SK-N-SH treated with all-trans-retinoic acid at 6 μM for 48 hours (cell line): Measurements from ENCODE around the gene SPG11.

ENCODE experiments used
- ATAC-seq: fragments of 200-7000 bp; cut with Tn5 transposase; 3 replicates; pipeline ENCODE4 v1.9.1; 2020; ENCODE audit warnings: mild to moderate bottlenecking, moderate library complexity
- ARNTL ChIP-seq: fragments of 450-650 bp; formaldehyde crosslinking; IDR thresholded peaks from 2 replicates; pipeline ENCODE4 v1.5.0; 2020; ENCODE audit warnings: low read depth, mild to moderate bottlenecking, moderate library complexity, borderline replicate concordance
- BACH2 ChIP-seq: fragments of 250-450 bp; sonication (Bioruptor Pico); IDR thresholded peaks from 2 replicates; pipeline ENCODE4 v1.9.0; 2021; ENCODE audit warnings: mild to moderate bottlenecking, borderline replicate concordance
- CSDC2 ChIP-seq: fragments of 250-450 bp; sonication (Bioruptor Pico); IDR thresholded peaks from 2 replicates; pipeline ENCODE4 v1.5.0; 2020; ENCODE audit warnings: mild to moderate bottlenecking, moderate library complexity
- ESRRG ChIP-seq: fragments of 250-450 bp; sonication (Bioruptor Pico); IDR thresholded peaks from 2 replicates; pipeline ENCODE4 v1.6.1; 2021; ENCODE audit warnings: mild to moderate bottlenecking
- GLIS3 ChIP-seq: fragments of 250-450 bp; sonication (Bioruptor Pico); IDR thresholded peaks from 2 replicates; pipeline ENCODE4 v1.5.0; 2020; ENCODE audit warnings: mild to moderate bottlenecking, moderate library complexity
- ISL1 ChIP-seq: fragments of 250-450 bp; sonication (Bioruptor Pico); IDR thresholded peaks from 2 replicates; pipeline ENCODE4 v2.1.2; 2022; ENCODE audit warnings: mild to moderate bottlenecking, moderate library complexity
- OSR1 ChIP-seq: fragments of 250-450 bp; sonication (Bioruptor Pico); IDR thresholded peaks from 2 replicates; pipeline ENCODE4 v1.8.0; 2022; ENCODE audit warnings: moderate library complexity, mild to moderate bottlenecking, inconsistent platforms
- PPARA ChIP-seq: fragments of 250-450 bp; sonication (Bioruptor Pico); IDR thresholded peaks from 2 replicates; pipeline ENCODE4 v1.5.0; 2020; ENCODE audit warnings: mild to moderate bottlenecking, borderline replicate concordance
- RARB ChIP-seq: fragments of 250-450 bp; sonication (Bioruptor Pico); IDR thresholded peaks from 2 replicates; pipeline ENCODE4 v1.8.0; 2021; ENCODE audit warnings: mild to moderate bottlenecking, moderate library complexity
- SNAI2 ChIP-seq: fragments of 250-450 bp; sonication (Bioruptor Pico); IDR thresholded peaks from 2 replicates; pipeline ENCODE4 v1.5.0; 2020; ENCODE audit warnings: mild to moderate bottlenecking, moderate library complexity
- TCF4 ChIP-seq: fragments of 250-450 bp; sonication (Bioruptor Pico); IDR thresholded peaks from 2 replicates; pipeline ENCODE4 v1.8.0; 2021; ENCODE audit warnings: mild to moderate bottlenecking, moderate library complexity, borderline replicate concordance
- TOX ChIP-seq: fragments of 250-450 bp; sonication (Bioruptor Pico); IDR thresholded peaks from 2 replicates; pipeline ENCODE4 v1.8.0; 2021; ENCODE audit warnings: mild to moderate bottlenecking, moderate library complexity, borderline replicate concordance
- ZC3H10 ChIP-seq: fragments of 250-450 bp; sonication (Bioruptor Pico); IDR thresholded peaks from 2 replicates; pipeline ENCODE4 v1.5.1; 2021; ENCODE audit warnings: mild to moderate bottlenecking, moderate library complexity
- ZFP3 ChIP-seq: fragments of 250-450 bp; sonication (Bioruptor Pico); IDR thresholded peaks from 2 replicates; pipeline ENCODE4 v1.5.0; 2020; ENCODE audit warnings: mild to moderate bottlenecking, moderate library complexity
- ZFP30 ChIP-seq: fragments of 450-650 bp; formaldehyde crosslinking; IDR thresholded peaks from 2 replicates; pipeline ENCODE4 v1.5.0; 2022; ENCODE audit warnings: mild to moderate bottlenecking, moderate library complexity
- ZNF565 ChIP-seq: fragments of 450-650 bp; formaldehyde crosslinking; conservative IDR thresholded peaks from 2 replicates; pipeline ENCODE4 v1.5.0; 2020; ENCODE audit warnings: low read depth, mild to moderate bottlenecking, moderate library complexity
- ZNF70 ChIP-seq: fragments of 450-650 bp; formaldehyde crosslinking; IDR thresholded peaks from 2 replicates; pipeline ENCODE4 v1.5.0; 2020; ENCODE audit warnings: mild to moderate bottlenecking, moderate library complexity
- ZNF8 ChIP-seq: fragments of 450-650 bp; formaldehyde crosslinking; IDR thresholded peaks from 2 replicates; pipeline ENCODE4 v1.5.0; 2020; ENCODE audit warnings: mild to moderate bottlenecking, moderate library complexity
- TF ChIP-seq, protein P1 (sequence below): fragments of 250-450 bp; sonication (Bioruptor Pico); IDR thresholded peaks from 2 replicates; pipeline ENCODE4 v1.5.0; 2020; ENCODE audit warnings: mild to moderate bottlenecking, moderate library complexity
- TF ChIP-seq, protein P2 (sequence below): fragments of 250-450 bp; sonication (Bioruptor Pico); IDR thresholded peaks from 2 replicates; pipeline ENCODE4 v1.8.0; 2020; ENCODE audit warnings: mild to moderate bottlenecking, moderate library complexity, borderline replicate concordance
- TF ChIP-seq, protein P3 (sequence below): fragments of 250-450 bp; sonication (Bioruptor Pico); IDR thresholded peaks from 2 replicates; pipeline ENCODE4 v1.5.1; 2021; ENCODE audit warnings: mild to moderate bottlenecking, moderate library complexity
- TF ChIP-seq, protein P4 (sequence below): fragments of 250-450 bp; sonication (Bioruptor Pico); IDR thresholded peaks from 2 replicates; pipeline ENCODE4 v1.8.0; 2021; ENCODE audit warnings: low read depth, mild to moderate bottlenecking, moderate library complexity, borderline replicate concordance

Gene SPG11

DNA sequence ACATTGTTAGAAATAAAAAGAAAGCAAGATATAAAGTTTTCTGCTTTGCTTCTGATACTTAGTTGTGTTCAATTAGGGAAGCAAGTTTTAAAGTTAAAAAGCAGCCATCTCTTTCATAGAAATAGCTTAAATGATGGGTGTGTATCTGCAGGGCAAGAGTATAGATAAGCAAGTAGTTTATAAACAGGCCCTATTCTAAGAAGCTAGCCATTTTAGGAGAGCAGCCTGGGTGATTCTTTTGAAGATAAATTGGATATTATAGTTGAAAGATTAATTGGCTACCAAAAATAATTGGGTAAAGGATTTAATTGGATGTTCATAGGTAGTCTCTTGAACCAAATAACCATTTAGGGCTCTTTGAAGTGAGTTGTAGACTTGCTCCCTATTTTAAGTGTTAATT is 120.9 kb downstream of the SPG11 start:
- no peak for ATAC-seq
- no peak for TF ChIP-seq RARB
- TF ChIP-seq ZC3H10: no peak
- TF ChIP-seq ZFP3 (CRISPR knock-in tag): no peak
- no peak for TF ChIP-seq BACH2 (CRISPR knock-in tag)
- TF ChIP-seq ARNTL: no peak
- no peak for TF ChIP-seq ISL1
- TF ChIP-seq, protein P1, sequence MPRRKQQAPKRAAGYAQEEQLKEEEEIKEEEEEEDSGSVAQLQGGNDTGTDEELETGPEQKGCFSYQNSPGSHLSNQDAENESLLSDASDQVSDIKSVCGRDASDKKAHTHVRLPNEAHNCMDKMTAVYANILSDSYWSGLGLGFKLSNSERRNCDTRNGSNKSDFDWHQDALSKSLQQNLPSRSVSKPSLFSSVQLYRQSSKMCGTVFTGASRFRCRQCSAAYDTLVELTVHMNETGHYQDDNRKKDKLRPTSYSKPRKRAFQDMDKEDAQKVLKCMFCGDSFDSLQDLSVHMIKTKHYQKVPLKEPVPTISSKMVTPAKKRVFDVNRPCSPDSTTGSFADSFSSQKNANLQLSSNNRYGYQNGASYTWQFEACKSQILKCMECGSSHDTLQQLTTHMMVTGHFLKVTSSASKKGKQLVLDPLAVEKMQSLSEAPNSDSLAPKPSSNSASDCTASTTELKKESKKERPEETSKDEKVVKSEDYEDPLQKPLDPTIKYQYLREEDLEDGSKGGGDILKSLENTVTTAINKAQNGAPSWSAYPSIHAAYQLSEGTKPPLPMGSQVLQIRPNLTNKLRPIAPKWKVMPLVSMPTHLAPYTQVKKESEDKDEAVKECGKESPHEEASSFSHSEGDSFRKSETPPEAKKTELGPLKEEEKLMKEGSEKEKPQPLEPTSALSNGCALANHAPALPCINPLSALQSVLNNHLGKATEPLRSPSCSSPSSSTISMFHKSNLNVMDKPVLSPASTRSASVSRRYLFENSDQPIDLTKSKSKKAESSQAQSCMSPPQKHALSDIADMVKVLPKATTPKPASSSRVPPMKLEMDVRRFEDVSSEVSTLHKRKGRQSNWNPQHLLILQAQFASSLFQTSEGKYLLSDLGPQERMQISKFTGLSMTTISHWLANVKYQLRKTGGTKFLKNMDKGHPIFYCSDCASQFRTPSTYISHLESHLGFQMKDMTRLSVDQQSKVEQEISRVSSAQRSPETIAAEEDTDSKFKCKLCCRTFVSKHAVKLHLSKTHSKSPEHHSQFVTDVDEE (CRISPR knock-in tag): no peak
- no peak for TF ChIP-seq TOX (CRISPR knock-in tag)
- TF ChIP-seq, protein P2, sequence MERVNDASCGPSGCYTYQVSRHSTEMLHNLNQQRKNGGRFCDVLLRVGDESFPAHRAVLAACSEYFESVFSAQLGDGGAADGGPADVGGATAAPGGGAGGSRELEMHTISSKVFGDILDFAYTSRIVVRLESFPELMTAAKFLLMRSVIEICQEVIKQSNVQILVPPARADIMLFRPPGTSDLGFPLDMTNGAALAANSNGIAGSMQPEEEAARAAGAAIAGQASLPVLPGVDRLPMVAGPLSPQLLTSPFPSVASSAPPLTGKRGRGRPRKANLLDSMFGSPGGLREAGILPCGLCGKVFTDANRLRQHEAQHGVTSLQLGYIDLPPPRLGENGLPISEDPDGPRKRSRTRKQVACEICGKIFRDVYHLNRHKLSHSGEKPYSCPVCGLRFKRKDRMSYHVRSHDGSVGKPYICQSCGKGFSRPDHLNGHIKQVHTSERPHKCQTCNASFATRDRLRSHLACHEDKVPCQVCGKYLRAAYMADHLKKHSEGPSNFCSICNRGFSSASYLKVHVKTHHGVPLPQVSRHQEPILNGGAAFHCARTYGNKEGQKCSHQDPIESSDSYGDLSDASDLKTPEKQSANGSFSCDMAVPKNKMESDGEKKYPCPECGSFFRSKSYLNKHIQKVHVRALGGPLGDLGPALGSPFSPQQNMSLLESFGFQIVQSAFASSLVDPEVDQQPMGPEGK: no peak
- no peak for TF ChIP-seq GLIS3 (CRISPR knock-in tag)
- TF ChIP-seq, protein P3, sequence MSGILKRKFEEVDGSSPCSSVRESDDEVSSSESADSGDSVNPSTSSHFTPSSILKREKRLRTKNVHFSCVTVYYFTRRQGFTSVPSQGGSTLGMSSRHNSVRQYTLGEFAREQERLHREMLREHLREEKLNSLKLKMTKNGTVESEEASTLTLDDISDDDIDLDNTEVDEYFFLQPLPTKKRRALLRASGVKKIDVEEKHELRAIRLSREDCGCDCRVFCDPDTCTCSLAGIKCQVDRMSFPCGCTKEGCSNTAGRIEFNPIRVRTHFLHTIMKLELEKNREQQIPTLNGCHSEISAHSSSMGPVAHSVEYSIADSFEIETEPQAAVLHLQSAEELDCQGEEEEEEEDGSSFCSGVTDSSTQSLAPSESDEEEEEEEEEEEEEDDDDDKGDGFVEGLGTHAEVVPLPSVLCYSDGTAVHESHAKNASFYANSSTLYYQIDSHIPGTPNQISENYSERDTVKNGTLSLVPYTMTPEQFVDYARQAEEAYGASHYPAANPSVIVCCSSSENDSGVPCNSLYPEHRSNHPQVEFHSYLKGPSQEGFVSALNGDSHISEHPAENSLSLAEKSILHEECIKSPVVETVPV (CRISPR knock-in tag): no peak
- TF ChIP-seq PPARA (CRISPR knock-in tag): no peak
- TF ChIP-seq ZFP30 (CRISPR knock-in tag): no peak
- TF ChIP-seq ZNF8 (CRISPR knock-in tag): no peak
- TF ChIP-seq ZNF565 (CRISPR knock-in tag): no peak
- no peak for TF ChIP-seq ESRRG

DNA sequence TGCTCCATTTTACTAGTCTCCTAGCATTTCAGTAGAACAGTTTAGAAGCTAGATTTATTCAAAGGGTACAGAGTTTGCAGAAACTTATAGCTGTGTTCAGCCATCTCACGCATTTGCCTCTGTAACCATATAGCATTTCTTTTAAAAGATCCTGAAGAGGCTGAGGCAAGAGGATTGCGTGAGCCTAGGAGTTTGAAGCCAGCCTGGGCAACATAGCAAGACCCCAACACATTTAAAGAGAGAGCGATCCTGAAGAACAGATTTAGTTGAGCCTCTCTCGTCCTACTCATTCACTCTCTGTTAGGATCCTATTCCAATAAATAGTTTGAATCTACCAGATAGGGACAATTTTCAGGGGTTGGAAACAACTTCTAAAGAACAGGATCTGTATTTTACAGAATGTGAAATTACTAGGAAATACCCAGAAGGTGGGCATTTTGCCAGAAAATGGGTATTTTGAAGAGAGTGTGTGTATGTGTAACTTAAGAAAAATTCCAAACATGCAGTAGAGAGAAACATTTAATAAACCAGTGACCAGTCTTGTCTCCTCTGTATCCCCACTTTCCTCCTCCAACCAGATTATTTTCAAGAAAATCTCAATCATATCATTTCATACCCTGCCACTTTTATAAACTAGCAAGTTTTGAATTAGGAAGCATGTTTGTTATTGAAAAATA is 122.0 kb downstream of the SPG11 start:
- peak; percentile 9; the same call in 1 of the 3 replicates for ATAC-seq
- no peak for TF ChIP-seq TCF4 (CRISPR knock-in tag)
- no peak for TF ChIP-seq ZNF70 (CRISPR knock-in tag)
- no peak for TF ChIP-seq TOX (CRISPR knock-in tag)
- TF ChIP-seq, protein P3 (CRISPR knock-in tag): no peak
- TF ChIP-seq, protein P1 (CRISPR knock-in tag): no peak
- TF ChIP-seq ZFP3 (CRISPR knock-in tag): peak; percentile 63
- TF ChIP-seq ISL1: peak; percentile 37; the same call in 1 of the 2 replicates
- TF ChIP-seq BACH2 (CRISPR knock-in tag): no peak
- TF ChIP-seq, protein P4, sequence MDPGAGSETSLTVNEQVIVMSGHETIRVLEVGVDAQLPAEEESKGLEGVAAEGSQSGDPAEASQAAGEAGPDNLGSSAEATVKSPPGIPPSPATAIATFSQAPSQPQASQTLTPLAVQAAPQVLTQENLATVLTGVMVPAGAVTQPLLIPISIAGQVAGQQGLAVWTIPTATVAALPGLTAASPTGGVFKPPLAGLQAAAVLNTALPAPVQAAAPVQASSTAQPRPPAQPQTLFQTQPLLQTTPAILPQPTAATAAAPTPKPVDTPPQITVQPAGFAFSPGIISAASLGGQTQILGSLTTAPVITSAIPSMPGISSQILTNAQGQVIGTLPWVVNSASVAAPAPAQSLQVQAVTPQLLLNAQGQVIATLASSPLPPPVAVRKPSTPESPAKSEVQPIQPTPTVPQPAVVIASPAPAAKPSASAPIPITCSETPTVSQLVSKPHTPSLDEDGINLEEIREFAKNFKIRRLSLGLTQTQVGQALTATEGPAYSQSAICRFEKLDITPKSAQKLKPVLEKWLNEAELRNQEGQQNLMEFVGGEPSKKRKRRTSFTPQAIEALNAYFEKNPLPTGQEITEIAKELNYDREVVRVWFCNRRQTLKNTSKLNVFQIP (CRISPR knock-in tag): no peak
- no peak for TF ChIP-seq CSDC2 (CRISPR knock-in tag)
- no peak for TF ChIP-seq OSR1
- no peak for TF ChIP-seq SNAI2 (CRISPR knock-in tag)
- TF ChIP-seq GLIS3 (CRISPR knock-in tag): no peak
- no peak for TF ChIP-seq ZNF8 (CRISPR knock-in tag)
- TF ChIP-seq, protein P2: no peak
